Gastrocnemius medialis (tissue), 4 donors: ENCODE results near the gene INPP5D.

ENCODE experiments used
- CTCF ChIP-seq, 5 experiments: fragments of 450-650 bp in 3 of 5; fragments of 200-600 bp in 2 of 5; sonication (generic) in 2 of 5; IDR thresholded peaks in 4 of 5; conservative IDR thresholded peaks in 1 of 5; 1 replicate in 4 of 5; 2 replicates in 1 of 5; pipeline ENCODE4 v1.5.1; 2016 to 2019; ENCODE audit warnings: antibody characterized with exemption in 5 of 5, mild to moderate bottlenecking in 3 of 5, moderate library complexity in 3 of 5
- POLR2A ChIP-seq, 2 donors: fragments of 450-650 bp; IDR thresholded peaks; one replicate each; pipeline ENCODE4 v1.6.1; 2017; ENCODE audit warnings: antibody characterized with exemption in 2 of 2, mild to moderate bottlenecking in 2 of 2, moderate library complexity in 2 of 2

- no peak for TF ChIP-seq CTCF (IDR thresholded peaks at IDR 0.05 in 4 of 5, conservative IDR thresholded peaks at IDR 0.05 in 1 of 5)
- TF ChIP-seq POLR2A (IDR thresholded peaks at IDR 0.05) = no peak
Observed at GRCh38 chr2:233133239-233133638, 73.1 kb downstream of the INPP5D start.
